CD14-positive monocyte (primary cell): ENCODE measurements around the gene KRTAP5-4. TPM values are rescaled to one million over a fixed set of nuclear protein-coding genes. Genes with fewer than 3 reads are reported as not detected.

ENCODE experiments used
- DNase-seq, 3 donors: peaks; one replicate each; pipeline ENCODE4 v3.0.0-alpha.2; 2011 to 2022
- H2AFZ ChIP-seq: 2 replicates; pipeline ENCODE4 v1.6.0; 2012; ENCODE audit warnings: mild to moderate bottlenecking, low read depth, low read length, inconsistent platforms; ENCODE audit not compliant: insufficient read depth, poor library complexity, severe bottlenecking
- H3K27ac ChIP-seq, 2 donors: 1 replicate in 1 of 2; 2 replicates in 1 of 2; pipeline ENCODE4 v1.5.1; 2012 to 2013; ENCODE audit warnings: low read length in 2 of 2, control low read depth in 1 of 2, inconsistent platforms in 1 of 2, low read depth in 1 of 2, mild to moderate bottlenecking in 1 of 2
- H3K27me3 ChIP-seq, 2 donors: one replicate each; pipeline versions ENCODE4 v1.6.0 to v1.6.1; 2011 to 2013; ENCODE audit warnings: low read length in 2 of 2; ENCODE audit not compliant: control insufficient read depth in 2 of 2, insufficient read depth in 2 of 2
- H3K36me3 ChIP-seq, 2 donors: replicated peaks in 1 of 2; 1 replicate in 1 of 2; 2 replicates in 1 of 2; pipeline versions ENCODE4 v1.5.1 to v1.6.1; 2012 to 2013; ENCODE audit warnings: low read length in 2 of 2, control low read depth in 1 of 2, inconsistent platforms in 1 of 2, mild to moderate bottlenecking in 1 of 2; ENCODE audit not compliant: insufficient read depth in 2 of 2, control insufficient read depth in 1 of 2
- H3K4me1 ChIP-seq, 2 donors: 1 replicate in 1 of 2; 2 replicates in 1 of 2; pipeline versions ENCODE4 v1.5.1 to v1.6.1; 2012 to 2013; ENCODE audit warnings: low read length in 2 of 2, control low read depth in 1 of 2, inconsistent platforms in 1 of 2, mild to moderate bottlenecking in 1 of 2, moderate library complexity in 1 of 2; ENCODE audit not compliant: insufficient read depth in 2 of 2, control insufficient read depth in 1 of 2
- H3K4me2 ChIP-seq: replicated peaks from 2 replicates; pipeline ENCODE3; 2012; ENCODE audit warnings: low read length, moderate library complexity, mild to moderate bottlenecking; ENCODE audit not compliant: poor library complexity, severe bottlenecking; ENCODE audit errors: extremely low read depth
- H3K4me3 ChIP-seq, 3 experiments: fragments of 200-600 bp in 1 of 3; sonication (generic) in 1 of 3; replicated peaks in 1 of 3; 1 replicate in 2 of 3; 2 replicates in 1 of 3; pipeline ENCODE4 v1.5.1; 2011 to 2013; ENCODE audit warnings: low read length in 3 of 3, mild to moderate bottlenecking in 3 of 3, control low read depth in 2 of 3, low read depth in 2 of 3, inconsistent platforms in 1 of 3, moderate library complexity in 1 of 3
- H3K79me2 ChIP-seq: 2 replicates; pipeline ENCODE4 v1.6.0; 2012; ENCODE audit warnings: mild to moderate bottlenecking, control low read depth, inconsistent platforms, low read length, moderate library complexity; ENCODE audit not compliant: insufficient read depth
- H3K9ac ChIP-seq: 2 replicates; pipeline ENCODE4 v1.6.0; 2017; ENCODE audit warnings: low read length, mild to moderate bottlenecking; ENCODE audit not compliant: insufficient read depth, poor library complexity, severe bottlenecking
- H3K9me3 ChIP-seq, 2 donors: replicated peaks in 1 of 2; 1 replicate in 1 of 2; 2 replicates in 1 of 2; pipeline versions ENCODE4 v1.5.1 to v1.6.1; 2012 to 2013; ENCODE audit warnings: low read length in 2 of 2, control low read depth in 1 of 2; ENCODE audit not compliant: control insufficient read depth in 1 of 2, insufficient read depth in 1 of 2
- H4K20me1 ChIP-seq: 2 replicates; pipeline ENCODE4 v1.6.0; 2012; ENCODE audit warnings: mild to moderate bottlenecking, low read length, control low read depth, moderate library complexity; ENCODE audit not compliant: insufficient read depth
- H3K27ac Mint-ChIP-seq, 7 donors: one replicate each; pipeline ENCODE4 v1.8.0; 2020; ENCODE audit warnings: mild to moderate bottlenecking in 7 of 7, mixed read lengths in 7 of 7, moderate library complexity in 6 of 7, inconsistent platforms in 2 of 7
- H3K27me3 Mint-ChIP-seq, 3 donors: one replicate each; pipeline ENCODE4 v1.8.0; 2021 to 2022; ENCODE audit warnings: low read depth in 3 of 3, mild to moderate bottlenecking in 3 of 3, mixed read lengths in 3 of 3, moderate library complexity in 3 of 3, inconsistent platforms in 1 of 3
- H3K36me3 Mint-ChIP-seq, 2 donors: one replicate each; pipeline ENCODE4 v1.8.0; 2020; ENCODE audit warnings: mixed read lengths in 2 of 2, inconsistent platforms in 1 of 2, mild to moderate bottlenecking in 1 of 2
- H3K4me1 Mint-ChIP-seq: one replicate; pipeline ENCODE4 v1.8.0; 2020; ENCODE audit warnings: mild to moderate bottlenecking, mixed read lengths
- H3K4me3 Mint-ChIP-seq, 2 donors: one replicate each; pipeline ENCODE4 v1.8.0; 2020; ENCODE audit warnings: mild to moderate bottlenecking in 2 of 2, mixed read lengths in 2 of 2, moderate library complexity in 1 of 2
- H3K9me3 Mint-ChIP-seq, 7 donors: one replicate each; pipeline ENCODE4 v1.8.0; 2020 to 2022; ENCODE audit warnings: mixed read lengths in 7 of 7, mild to moderate bottlenecking in 6 of 7, moderate library complexity in 6 of 7, inconsistent platforms in 2 of 7
- WGBS: methylation state at CpG from one replicate; pipeline ENCODE4 v1.1.5; 2013; ENCODE audit warnings: missing lambda C conversion rate; ENCODE audit not compliant: insufficient coverage; 5-methylcytosine and 5-hydroxymethylcytosine counted together
- intact Hi-C, 2 donors: fragments of 100-400 bp; cut with micrococcal nuclease; formaldehyde crosslinking; loops; one replicate each; pipeline versions ENCODE4 v1.15.0 to v1.15.1; 2023
- polyA plus RNA-seq, 3 donors: library from polyadenylated mRNA; depleted of rRNA in 1 of 3; unstranded in 2 of 3; stranded (reverse) in 1 of 3; fragments of 300-500 nt in 2 of 3; fragments of >200 nt in 1 of 3; fragmentation: Illumina TruSeq in 2 of 3; gene quantifications; 1 replicate in 2 of 3; 2 replicates in 1 of 3; pipeline ENCODE4 v1.2.3, GENCODE V29; 2012 to 2021
- TF ChIP-seq, protein P1 (sequence below): fragments of 200-600 bp; IDR thresholded peaks from one replicate; pipeline ENCODE4 v1.8.0; 2022; ENCODE audit warnings: antibody characterized with exemption, mild to moderate bottlenecking

The KRTAP5-4 gene
- polyA plus RNA-seq, 3 donors, result not detected

DNA sequence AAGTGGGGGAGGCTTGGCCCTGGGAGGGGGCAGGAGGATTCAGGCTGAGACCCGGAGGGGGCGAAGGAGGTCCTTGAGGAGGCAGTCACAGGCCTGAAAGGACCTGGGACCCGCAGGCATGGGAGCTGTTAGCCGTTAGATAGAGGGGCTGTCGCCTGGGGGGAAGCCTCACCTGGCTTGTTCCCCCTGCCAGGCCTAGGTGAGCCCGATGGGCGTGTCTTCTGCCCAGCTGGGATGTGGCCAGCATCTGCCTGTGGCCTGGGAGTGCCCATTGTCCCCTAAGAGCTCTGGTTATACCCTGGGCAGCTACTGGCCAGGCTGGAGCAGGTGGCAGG, 48.1 kb downstream of the KRTAP5-4 start:
- H3K36me3 Mint-ChIP-seq, result no peaks in the 10 kb centered on the region
- H3K4me1 Mint-ChIP-seq, result no peaks in the 10 kb centered on the region
- no peak overlapping the region for H3K27ac Mint-ChIP-seq
- H3K27me3 Mint-ChIP-seq, result peaks cover 61 to 75% (median 63%) of the 10 kb centered on the region in 3 donors
- no peak overlapping the region for H2AFZ ChIP-seq
- WGBS, result 8% methylated on average over 7 of the region's 7 CpGs
- H3K4me1 ChIP-seq, result peaks cover 6 to 24% of the 10 kb centered on the region in 2 donors
- H3K9me3 ChIP-seq, result peaks cover 12 to 20% of the 10 kb centered on the region in 2 donors
- no peak overlapping the region for H3K9ac ChIP-seq
- H4K20me1 ChIP-seq, result no peaks in the 10 kb centered on the region
- H3K27ac ChIP-seq, result no peak overlapping the region
- TF ChIP-seq, protein P1, sequence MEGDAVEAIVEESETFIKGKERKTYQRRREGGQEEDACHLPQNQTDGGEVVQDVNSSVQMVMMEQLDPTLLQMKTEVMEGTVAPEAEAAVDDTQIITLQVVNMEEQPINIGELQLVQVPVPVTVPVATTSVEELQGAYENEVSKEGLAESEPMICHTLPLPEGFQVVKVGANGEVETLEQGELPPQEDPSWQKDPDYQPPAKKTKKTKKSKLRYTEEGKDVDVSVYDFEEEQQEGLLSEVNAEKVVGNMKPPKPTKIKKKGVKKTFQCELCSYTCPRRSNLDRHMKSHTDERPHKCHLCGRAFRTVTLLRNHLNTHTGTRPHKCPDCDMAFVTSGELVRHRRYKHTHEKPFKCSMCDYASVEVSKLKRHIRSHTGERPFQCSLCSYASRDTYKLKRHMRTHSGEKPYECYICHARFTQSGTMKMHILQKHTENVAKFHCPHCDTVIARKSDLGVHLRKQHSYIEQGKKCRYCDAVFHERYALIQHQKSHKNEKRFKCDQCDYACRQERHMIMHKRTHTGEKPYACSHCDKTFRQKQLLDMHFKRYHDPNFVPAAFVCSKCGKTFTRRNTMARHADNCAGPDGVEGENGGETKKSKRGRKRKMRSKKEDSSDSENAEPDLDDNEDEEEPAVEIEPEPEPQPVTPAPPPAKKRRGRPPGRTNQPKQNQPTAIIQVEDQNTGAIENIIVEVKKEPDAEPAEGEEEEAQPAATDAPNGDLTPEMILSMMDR, result no peak
- peak overlapping the region; percentile 60 for H3K4me2 ChIP-seq
- H3K27me3 ChIP-seq, result peaks cover 27 to 57% of the 10 kb centered on the region in 2 donors
- H3K36me3 ChIP-seq, result no peaks in the 10 kb centered on the region
- H3K79me2 ChIP-seq, result no peaks in the 10 kb centered on the region
- intact Hi-C loops, result loop anchor here (5.0 to 10.0 kb wide), 3 partner anchors 262 to 372 kb away; no protein-coding TSS in a partner anchor
- H3K4me3 Mint-ChIP-seq, result peak overlapping the region; percentile 45 to 72
- H3K4me3 ChIP-seq, result peak overlapping the region in 1 of 3 experiments; percentile 50
- no peak for DNase-seq
- H3K9me3 Mint-ChIP-seq, result peaks cover 8 to 19% (median 15%) of the 10 kb centered on the region in 7 donors

DNA sequence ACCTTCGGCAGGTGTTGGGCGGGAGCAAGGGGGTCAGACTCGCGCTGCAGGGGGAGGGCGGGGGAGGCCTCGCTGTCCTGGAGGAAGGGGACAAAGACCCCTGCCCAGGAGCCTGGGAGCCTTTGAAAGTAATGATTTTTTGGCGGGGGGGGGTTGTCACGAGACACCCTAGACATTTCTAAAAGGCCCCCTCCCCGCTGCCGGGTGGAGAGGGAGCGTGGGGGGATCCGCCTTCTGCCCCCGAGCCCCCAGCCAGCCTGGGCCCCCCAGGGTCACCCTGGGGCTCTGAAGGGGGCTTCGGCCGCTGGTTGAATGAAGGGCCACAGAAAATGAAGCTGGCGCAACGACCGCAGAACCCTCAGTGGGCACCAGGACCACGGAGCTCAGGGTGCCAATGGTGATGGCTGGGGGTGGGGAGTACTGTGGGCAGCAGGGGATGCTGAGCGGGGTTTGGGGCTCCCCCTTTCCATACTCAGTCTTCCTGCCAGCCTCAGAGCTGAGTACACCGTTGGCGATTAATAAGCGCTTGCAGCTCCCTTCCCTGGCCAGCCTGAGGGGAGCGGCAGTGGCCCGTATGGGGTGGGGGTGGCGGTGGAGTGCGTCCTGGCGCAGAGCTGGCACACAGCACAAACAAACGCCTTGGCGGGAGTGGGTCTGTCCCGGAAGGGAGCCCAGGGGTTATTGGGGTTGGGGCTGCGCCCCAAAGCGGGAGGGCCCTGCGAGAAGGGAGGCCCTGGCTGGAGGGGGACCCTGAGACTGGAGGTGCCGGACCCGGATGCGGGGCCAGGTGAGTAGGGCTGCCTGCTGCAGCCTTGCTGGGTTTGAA, 48.6 kb downstream of the KRTAP5-4 start:
- H3K4me1 ChIP-seq, result peaks cover 6 to 24% of the 10 kb centered on the region in 2 donors
- TF ChIP-seq, protein P1, result no peak
- peak overlapping the region; percentile 65 for H2AFZ ChIP-seq
- H3K4me2 ChIP-seq, result peak overlapping the region; percentile 68
- Mint-ChIP-seq H3K4me3 (peak overlapping the region; percentile 45 to 72), H3K27me3 (peaks cover 62 to 78% (median 66%) of the 10 kb centered on the region in 3 donors), H3K9me3 (peaks cover 3 to 14% (median 9%) of the 10 kb centered on the region in 7 donors), H3K4me1 (no peaks in the 10 kb centered on the region), H3K27ac (peak overlapping the region in 3 of 7 donors; percentile 30 to 65 (median 58)), H3K36me3 (no peaks in the 10 kb centered on the region)
- no peak overlapping the region for H3K27ac ChIP-seq
- 6% methylated on average over 21 of the region's 37 CpGs for WGBS
- H3K27me3 ChIP-seq, result peaks cover 27 to 61% of the 10 kb centered on the region in 2 donors
- H3K9ac ChIP-seq, result no peak overlapping the region
- H4K20me1 ChIP-seq, result no peaks in the 10 kb centered on the region
- intact Hi-C loops, result loop anchor here (5.0 to 10.0 kb wide), 3 partner anchors 261 to 371 kb away; no protein-coding TSS in a partner anchor
- no peak overlapping the region for H3K4me3 ChIP-seq
- no peaks in the 10 kb centered on the region for H3K36me3 ChIP-seq
- DNase-seq, result no peak
- H3K79me2 ChIP-seq, result no peaks in the 10 kb centered on the region
- peaks cover 6 to 14% of the 10 kb centered on the region in 2 donors for H3K9me3 ChIP-seq
